ENCODE results near the gene KIZ. TPM values are rescaled to one million over a fixed set of nuclear protein-coding genes. Genes with fewer than 3 reads are reported as not detected.

KIZ gene
- total RNA-seq, 1 experiment from 2014 or later, result 17.6 TPM

- no peak overlapping the region for H3K27ac ChIP-seq (ENCODE audit: low read depth, low read length)
- 0 out of 2 replicates have a peak overlapping the region, but pooled peaks have one; percentile 17 for H3K4me2 ChIP-seq (ENCODE audit: low read length)
- ChIA-PET POLR2A (no interaction called here), RAD21 (ENCODE audit: low non-redundant PET in 1 of 2, low total read pairs in 2 of 2, uncharacterized antibody in 2 of 2, unreplicated experiment in 2 of 2) (interaction anchor here in 1 of 2 experiments (0.7 kb wide), 1 partner anchor 16 kb away, joined by 6 read pairs; no protein-coding TSS in a partner anchor), CTCF (no interaction called here)
- DNase-seq (ENCODE audit: low read depth, low spot score) (no peak), ATAC-seq (no peak; the same call in 1 of the 2 replicates)
- peak overlapping the region; percentile 77 for H2AFZ ChIP-seq (ENCODE audit: low read depth, low read length, poor library complexity, severe bottlenecking)
- no peaks in the 10 kb centered on the region for H3K9me2 ChIP-seq (ENCODE audit: insufficient read depth)
- BruUV-seq (replicated peaks), result no TSS peak
- no peaks in the 10 kb centered on the region for H3K9me3 ChIP-seq (ENCODE audit: control insufficient read depth in 1 of 2, insufficient read depth in 1 of 2, low read depth in 1 of 2, low read length in 2 of 2)
- H4K20me1 ChIP-seq (ENCODE audit: insufficient read depth), result no peaks in the 10 kb centered on the region
- intact Hi-C loops (cut with micrococcal nuclease), result no loop called here
- TF ChIP-seq FOSL1 (IDR thresholded peaks at IDR 0.05; ENCODE audit: low read depth), result no peak
- TF ChIP-seq, protein P1, sequence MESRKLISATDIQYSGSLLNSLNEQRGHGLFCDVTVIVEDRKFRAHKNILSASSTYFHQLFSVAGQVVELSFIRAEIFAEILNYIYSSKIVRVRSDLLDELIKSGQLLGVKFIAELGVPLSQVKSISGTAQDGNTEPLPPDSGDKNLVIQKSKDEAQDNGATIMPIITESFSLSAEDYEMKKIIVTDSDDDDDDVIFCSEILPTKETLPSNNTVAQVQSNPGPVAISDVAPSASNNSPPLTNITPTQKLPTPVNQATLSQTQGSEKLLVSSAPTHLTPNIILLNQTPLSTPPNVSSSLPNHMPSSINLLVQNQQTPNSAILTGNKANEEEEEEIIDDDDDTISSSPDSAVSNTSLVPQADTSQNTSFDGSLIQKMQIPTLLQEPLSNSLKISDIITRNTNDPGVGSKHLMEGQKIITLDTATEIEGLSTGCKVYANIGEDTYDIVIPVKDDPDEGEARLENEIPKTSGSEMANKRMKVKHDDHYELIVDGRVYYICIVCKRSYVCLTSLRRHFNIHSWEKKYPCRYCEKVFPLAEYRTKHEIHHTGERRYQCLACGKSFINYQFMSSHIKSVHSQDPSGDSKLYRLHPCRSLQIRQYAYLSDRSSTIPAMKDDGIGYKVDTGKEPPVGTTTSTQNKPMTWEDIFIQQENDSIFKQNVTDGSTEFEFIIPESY (IDR thresholded peaks at IDR 0.05; ENCODE audit: extremely low read depth, insufficient replicate concordance, low read length), result no peak
- TF ChIP-seq EGR1 (IDR thresholded peaks at IDR 0.05; ENCODE audit: low read depth), result no peak
- TF ChIP-seq POLR2AphosphoS5 (IDR thresholded peaks at IDR 0.05; ENCODE audit: low read depth, low read length), result no peak
- no peak for TF ChIP-seq TCF7L2 (IDR thresholded peaks at IDR 0.05; ENCODE audit: borderline replicate concordance, extremely low read depth, insufficient read depth, insufficient read length)
- no peak for TF ChIP-seq CTCF (IDR thresholded peaks at IDR 0.05 in 2 of 3, conservative IDR thresholded peaks at IDR 0.05 in 1 of 3; ENCODE audit: borderline replicate concordance in 1 of 3, insufficient read depth in 1 of 3, low read depth in 2 of 3, low read length in 2 of 3)
- no peak for TF ChIP-seq CEBPB (IDR thresholded peaks at IDR 0.05; ENCODE audit: low read depth)
- no peak for TF ChIP-seq ELF1 (IDR thresholded peaks at IDR 0.05; ENCODE audit: borderline replicate concordance, low read depth)
- TF ChIP-seq POLR2A (IDR thresholded peaks at IDR 0.05; ENCODE audit: borderline replicate concordance, extremely low read depth, insufficient read depth, insufficient read length), result no peak
- TF ChIP-seq CBX3 (IDR thresholded peaks at IDR 0.05; ENCODE audit: low read depth), result no peak
- TF ChIP-seq SIN3A (IDR thresholded peaks at IDR 0.05; ENCODE audit: low read depth), result no peak
- TF ChIP-seq SRF (IDR thresholded peaks at IDR 0.05; ENCODE audit: low read depth), result no peak
- no peak for TF ChIP-seq ZFX (IDR thresholded peaks at IDR 0.05)
- TF ChIP-seq SP1 (IDR thresholded peaks at IDR 0.05; ENCODE audit: low read depth), result no peak
- TF ChIP-seq ATF3 (IDR thresholded peaks at IDR 0.05), result no peak
- no peaks in the 10 kb centered on the region for H3K79me2 ChIP-seq (ENCODE audit: insufficient read depth, low read length)
- peaks cover 0 to 8% of the 10 kb centered on the region in 2 experiments; a peak in 2 of 4 replicates for H3K4me1 ChIP-seq (ENCODE audit: control insufficient read depth in 1 of 2, insufficient read depth in 2 of 2, low read length in 2 of 2)
- H3K9ac ChIP-seq (ENCODE audit: low read length), result no peak overlapping the region
- no peaks in the 10 kb centered on the region for H3K36me3 ChIP-seq (ENCODE audit: control insufficient read depth in 1 of 2, insufficient read depth in 2 of 2, low read length in 2 of 2)
- H3K27me3 ChIP-seq (ENCODE audit: insufficient read depth, low read length), result no peaks in the 10 kb centered on the region
- H3K4me3 ChIP-seq (replicated peaks in 1 of 2; ENCODE audit: low read depth in 1 of 2, low read length in 2 of 2), result no peak overlapping the region
These were observed 125.4 kb downstream of the KIZ start for GRCh38 chr20:21251278-21251677.
